HG03175 (cell line): Measurements from ENCODE around the gene IKZF5.
A peak's percentile ranks its signal among the peaks of the same experiment; 100 is the strongest.

ENCODE experiments used
- ATAC-seq: cut with Tn5 transposase; IDR thresholded peaks from one replicate; pipeline ENCODE4 v1.9.1; 2021; ENCODE audit warnings: mild to moderate bottlenecking, moderate library complexity; ENCODE audit not compliant: unreplicated experiment

The IKZF5 gene

GRCh38 chr10:122984708-122985107, 23.9 kb downstream of the IKZF5 start:
- no peak for ATAC-seq

- ATAC-seq: no peak
Measured at GRCh38 chr10:122983898-122984297, 24.7 kb downstream of the IKZF5 start.

GRCh38 chr10:122981066-122981464, 27.5 kb downstream of the IKZF5 start:
- no peak for ATAC-seq

DNA sequence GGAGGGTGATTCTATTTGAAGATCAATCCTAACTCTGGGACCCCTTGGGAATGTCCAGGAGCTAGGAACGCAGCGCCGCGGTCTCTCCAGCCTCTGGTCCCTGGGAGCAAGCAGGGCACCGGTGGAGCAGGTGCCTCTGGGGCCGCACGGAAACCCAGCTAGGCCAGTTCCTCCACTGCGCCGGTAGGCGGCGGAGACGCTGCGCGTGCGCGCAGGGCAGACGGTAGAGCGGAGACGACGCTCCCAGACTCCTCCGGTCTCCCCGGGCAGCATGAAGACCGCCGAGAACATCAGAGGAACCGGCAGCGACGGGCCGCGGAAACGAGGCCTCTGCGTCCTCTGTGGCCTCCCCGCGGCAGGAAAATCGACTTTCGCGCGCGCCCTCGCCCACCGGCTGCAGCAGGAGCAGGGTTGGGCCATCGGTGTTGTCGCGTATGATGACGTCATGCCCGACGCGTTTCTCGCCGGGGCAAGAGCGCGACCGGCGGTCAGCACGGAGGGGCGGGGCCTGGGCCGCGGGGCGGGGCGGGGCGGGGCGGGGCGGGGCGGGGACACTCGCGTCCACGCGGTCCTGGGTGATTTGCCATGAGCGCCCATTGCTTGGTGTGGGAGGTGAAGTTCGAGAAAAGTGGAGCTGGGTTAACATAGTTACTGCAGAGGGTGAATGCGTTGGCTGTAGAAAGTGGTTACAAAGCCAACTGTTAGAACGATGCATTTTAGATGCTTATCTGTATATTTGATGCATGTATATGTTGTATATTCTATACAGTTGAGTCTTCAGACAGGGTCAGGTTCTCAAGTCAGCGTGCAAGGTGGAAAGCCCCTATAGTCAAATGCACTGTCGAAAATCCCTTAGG, 28.2 kb downstream of the IKZF5 start, which contains the start of gene PSTK:
Gene PSTK, plus strand, starts transcription at position 193 of the 857 bp plus-strand sequence. Its CDS starts 79 bp downstream, at position 272.
- peak; percentile 98 for ATAC-seq

DNA sequence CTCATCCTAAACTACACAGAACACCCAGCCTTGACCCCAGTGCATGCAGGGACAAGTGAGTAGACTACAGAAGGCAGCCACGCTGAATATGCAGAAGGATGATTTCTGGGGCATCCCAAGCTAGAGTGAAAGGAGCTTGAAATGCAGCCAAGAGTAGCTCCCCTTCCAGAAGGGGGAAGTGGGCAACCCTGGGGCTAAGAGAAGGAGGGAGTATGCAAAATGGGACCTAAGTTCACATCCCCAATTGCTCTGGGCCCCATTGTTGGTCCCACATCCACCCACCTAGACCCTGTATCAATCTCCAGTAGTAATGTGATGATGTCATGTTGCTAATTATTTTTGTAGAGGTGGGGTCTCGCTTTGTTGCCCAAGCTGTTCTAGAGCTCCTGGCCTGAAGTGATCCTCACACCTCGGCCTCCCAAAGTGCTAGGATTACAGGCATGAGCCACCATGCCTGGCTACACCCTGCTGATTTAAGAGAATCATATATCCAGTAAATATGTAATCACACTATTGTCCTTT, 34.0 kb downstream of the IKZF5 start:
- no peak for ATAC-seq

DNA sequence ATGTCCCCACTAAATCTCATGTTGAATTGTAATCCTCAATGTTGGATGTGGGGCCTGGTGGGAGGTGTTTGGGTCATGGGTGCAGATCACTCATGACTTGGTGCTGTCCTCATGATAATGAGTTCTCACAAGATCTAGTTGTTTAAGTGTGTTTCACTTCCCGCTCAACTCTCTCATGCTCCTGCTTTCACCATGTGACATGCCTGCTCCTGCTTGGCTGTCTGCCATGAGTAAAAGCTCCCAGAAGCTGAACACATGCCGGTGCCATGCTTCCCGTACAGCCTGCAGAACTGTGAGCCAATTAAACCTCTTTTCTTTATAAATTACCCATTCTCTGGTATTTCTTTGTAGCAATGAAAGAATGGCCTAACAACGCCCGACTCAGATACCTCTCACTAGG, 34.6 kb downstream of the IKZF5 start:
- ATAC-seq: no peak

GRCh38 chr10:122968698-122969097, 39.9 kb downstream of the IKZF5 start:
- ATAC-seq: no peak

DNA sequence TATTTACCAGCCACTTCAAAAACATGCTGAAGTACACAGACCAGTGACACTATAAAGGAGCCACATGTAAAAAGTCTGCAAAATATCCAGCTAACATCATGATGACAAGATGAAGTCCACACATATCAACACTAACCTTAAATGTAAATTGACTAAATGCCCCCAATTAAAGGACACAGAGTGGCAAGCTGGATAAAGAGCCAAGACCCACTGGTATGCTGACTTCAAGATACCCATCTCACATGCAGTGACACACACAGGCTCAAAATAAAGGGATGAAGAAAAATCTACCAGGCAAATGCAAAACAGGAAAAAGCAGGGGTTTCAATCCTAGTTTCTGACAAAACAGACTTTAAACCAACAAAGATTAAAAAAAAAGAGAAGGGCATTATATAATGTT, 41.7 kb downstream of the IKZF5 start:
- ATAC-seq: no peak

GRCh38 chr10:122962405-122962804, 46.2 kb downstream of the IKZF5 start:
- no peak for ATAC-seq

GRCh38 chr10:122957474-122957873, 51.1 kb downstream of the IKZF5 start:
- no peak for ATAC-seq

- no peak for ATAC-seq
Measured at GRCh38 chr10:122955892-122956291, 52.7 kb downstream of the IKZF5 start.

- no peak for ATAC-seq
Measured at GRCh38 chr10:122954731-122955050, 53.9 kb downstream of the IKZF5 start.

DNA sequence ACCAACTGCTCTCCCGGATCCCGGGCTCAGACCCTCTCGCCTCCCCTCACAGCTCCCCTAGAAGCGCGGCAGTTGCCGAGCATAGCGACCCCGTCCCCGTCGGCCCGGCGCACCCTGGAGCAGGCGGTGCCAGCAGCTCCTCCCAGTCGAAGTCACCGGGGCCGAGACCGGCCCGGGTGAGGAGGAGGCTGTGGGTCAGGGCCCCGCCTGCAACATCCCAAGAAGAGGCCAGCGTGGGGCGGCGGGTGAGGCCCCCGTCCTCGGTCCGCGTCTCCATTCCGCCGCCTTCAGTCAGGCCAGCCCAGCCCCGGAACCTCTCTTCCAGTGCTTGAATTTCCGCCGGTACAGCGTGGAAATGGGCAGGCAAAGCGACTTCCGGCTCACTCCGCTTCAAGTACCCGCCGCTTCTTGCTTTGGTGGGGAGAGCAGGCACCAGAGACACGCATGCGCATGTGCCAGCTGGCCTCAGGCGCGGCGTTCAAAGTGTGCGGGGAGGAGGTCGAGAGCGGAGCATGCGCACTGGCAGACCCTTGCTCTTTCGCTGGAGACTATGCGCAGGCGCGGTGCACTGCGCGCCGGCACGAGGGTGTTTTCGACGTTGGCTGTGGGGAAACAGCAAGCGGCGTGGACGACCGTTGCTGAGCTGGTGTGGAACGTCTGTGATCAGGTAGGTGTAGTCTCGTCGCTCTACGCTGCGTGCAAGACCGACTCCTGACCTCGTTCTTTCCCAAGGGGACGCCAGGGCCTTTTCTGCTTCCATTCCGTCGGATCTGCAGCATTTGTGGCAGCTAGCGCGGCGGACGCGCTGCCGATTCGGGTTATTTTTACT, 54.5 kb downstream of the IKZF5 start, which contains the start of gene C10orf88:
Gene C10orf88, minus strand, starts transcription at position 326 of the 829 bp plus-strand sequence. Its CDS starts 49 bp downstream, at position 277.
- ATAC-seq: peak; percentile 99

GRCh38 chr10:122949296-122949695, 59.3 kb downstream of the IKZF5 start:
- ATAC-seq: no peak
